KOPT-K1 (cell line): ENCODE data around the gene DKC1.

ENCODE experiments used
- H3K27ac ChIP-seq: fragments of 200-600 bp; sonication (generic); 2 replicates; pipeline ENCODE4 v1.5.1; 2016; ENCODE audit warnings: antibody characterized with exemption, mild to moderate bottlenecking, low read depth, low read length; ENCODE audit not compliant: poor library complexity, severe bottlenecking
- H3K36me3 ChIP-seq: fragments of 200-600 bp; sonication (generic); 2 replicates; pipeline ENCODE4 v1.5.1; 2017; ENCODE audit warnings: antibody characterized with exemption, mild to moderate bottlenecking, low read length, moderate library complexity; ENCODE audit not compliant: insufficient read depth
- H3K9me3 ChIP-seq: fragments of 200-600 bp; sonication (generic); 2 replicates; pipeline ENCODE4 v1.5.1; 2017; ENCODE audit warnings: antibody characterized with exemption, low read length, mild to moderate bottlenecking; ENCODE audit not compliant: insufficient read depth, poor library complexity, severe bottlenecking

Gene DKC1

GRCh38 chrX:154795016-154795415, 32.4 kb downstream of the DKC1 start:
- Histone ChIP-seq H3K36me3 (peaks cover 19% of the 10 kb centered on the region), H3K9me3 (no peaks in the 10 kb centered on the region), H3K27ac (no peak overlapping the region)

- H3K27ac ChIP-seq, result peak overlapping the region; percentile 19
- peaks cover 1% of the 10 kb centered on the region; the same call in 1 of the 2 replicates for H3K36me3 ChIP-seq
- H3K9me3 ChIP-seq, result no peaks in the 10 kb centered on the region
These were observed 34.3 kb downstream of the DKC1 start for GRCh38 chrX:154797006-154797405.

- Histone ChIP-seq H3K9me3 (no peaks in the 10 kb centered on the region), H3K27ac (peak overlapping the region; percentile 96), H3K36me3 (no peaks in the 10 kb centered on the region)
These were observed 37.1 kb downstream of the DKC1 start for GRCh38 chrX:154799556-154800348.

- Histone ChIP-seq H3K9me3 (no peaks in the 10 kb centered on the region), H3K27ac (peak overlapping the region; percentile 96), H3K36me3 (no peaks in the 10 kb centered on the region)
These were observed 38.0 kb downstream of the DKC1 start for GRCh38 chrX:154800478-154801210.

GRCh38 chrX:154802947-154803346, 40.3 kb downstream of the DKC1 start:
- Histone ChIP-seq H3K36me3 (no peaks in the 10 kb centered on the region), H3K27ac (peak overlapping the region; percentile 74), H3K9me3 (peaks cover 7% of the 10 kb centered on the region)

- H3K27ac ChIP-seq, result peak overlapping the region; percentile 74
- no peaks in the 10 kb centered on the region for H3K36me3 ChIP-seq
- peaks cover 7% of the 10 kb centered on the region for H3K9me3 ChIP-seq
These were observed 41.7 kb downstream of the DKC1 start for GRCh38 chrX:154804261-154804956.

GRCh38 chrX:154804957-154805695, 42.5 kb downstream of the DKC1 start, which contains the start of gene MPP1:
MPP1 (minus strand) TSS chrX:154805485; CDS start chrX:154805373, 112 bp downstream.
- Histone ChIP-seq H3K27ac (peak within 1 kb of the TSS; percentile 74), H3K9me3 (peaks cover 7% of the 10 kb centered on the region), H3K36me3 (no peaks in the 10 kb centered on the region)

GRCh38 chrX:154805696-154806091, 43.0 kb downstream of the DKC1 start:
- Histone ChIP-seq H3K36me3 (no peaks in the 10 kb centered on the region), H3K27ac (peak overlapping the region; percentile 74)

GRCh38 chrX:154806837-154807501, 44.3 kb downstream of the DKC1 start:
- no peak overlapping the region for H3K27ac ChIP-seq
- peaks cover 7% of the 10 kb centered on the region for H3K9me3 ChIP-seq
- H3K36me3 ChIP-seq, result no peaks in the 10 kb centered on the region

More at GRCh38 chrX:154805696-154806091, 43.0 kb downstream of the DKC1 start:
- H3K9me3 ChIP-seq, result peaks cover 7% of the 10 kb centered on the region

GRCh38 chrX:154809939-154810665, 47.4 kb downstream of the DKC1 start:
- peak overlapping the region; percentile 51 for H3K27ac ChIP-seq
- peaks cover 7% of the 10 kb centered on the region for H3K9me3 ChIP-seq
- H3K36me3 ChIP-seq, result no peaks in the 10 kb centered on the region

GRCh38 chrX:154812341-154813101, 49.9 kb downstream of the DKC1 start:
- H3K9me3 ChIP-seq, result peaks cover 3% of the 10 kb centered on the region
- H3K36me3 ChIP-seq, result no peaks in the 10 kb centered on the region
- H3K27ac ChIP-seq, result no peak overlapping the region

GRCh38 chrX:154813801-154814200, 51.1 kb downstream of the DKC1 start:
- H3K27ac ChIP-seq, result no peak overlapping the region
- no peaks in the 10 kb centered on the region for H3K9me3 ChIP-seq
- H3K36me3 ChIP-seq, result no peaks in the 10 kb centered on the region

GRCh38 chrX:154815274-154815818, 52.7 kb downstream of the DKC1 start:
- Histone ChIP-seq H3K27ac (no peak overlapping the region), H3K36me3 (no peaks in the 10 kb centered on the region), H3K9me3 (no peaks in the 10 kb centered on the region)
